ENCODE results near the gene GARRE1.
A peak's percentile ranks its signal among the peaks of the same experiment; 100 is the strongest.

The GARRE1 gene

DNA sequence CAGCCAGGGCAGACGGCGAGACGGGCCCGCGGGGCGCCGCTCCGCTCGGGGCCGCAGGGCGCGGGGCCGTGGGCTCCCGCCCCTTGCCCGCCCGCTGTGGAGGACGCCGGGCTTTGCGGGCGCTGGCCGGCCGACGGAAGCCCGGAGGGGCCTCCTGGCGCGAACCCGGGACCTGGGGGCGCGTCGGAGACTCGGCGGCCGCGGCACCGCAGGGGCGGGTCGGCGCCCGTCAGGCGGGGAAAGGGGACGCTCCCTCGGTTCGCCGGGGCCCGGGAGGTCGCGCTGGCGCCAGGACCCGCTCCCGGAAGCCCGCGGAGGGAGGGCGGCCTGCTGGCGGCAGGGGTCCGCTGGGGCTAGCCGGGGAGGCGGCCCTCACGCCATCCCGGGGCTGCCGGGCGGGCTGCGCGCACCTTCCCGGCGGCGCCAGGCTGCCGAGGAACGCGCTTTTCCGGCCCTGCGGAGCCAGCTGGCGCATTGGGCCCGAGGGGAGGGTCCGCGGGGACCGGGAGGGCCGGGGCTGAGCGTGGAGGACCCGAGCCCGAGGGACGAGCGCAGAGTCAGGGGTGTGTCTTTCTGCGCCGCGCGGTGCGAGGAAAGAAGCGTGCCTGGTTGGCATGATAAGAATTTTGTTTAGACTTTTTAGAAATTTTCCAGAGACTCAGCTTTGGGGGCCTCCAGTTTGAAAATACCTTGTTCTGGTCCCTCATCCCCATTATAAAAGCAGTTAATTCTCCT is 511 bp downstream of the GARRE1 start:
- TF ChIP-seq CTCF (IDR thresholded peaks at IDR 0.05; ENCODE audit: insufficient read depth, missing control alignments): no peak
- FAIRE-seq (no peak), DNase-seq (ENCODE audit: insufficient read length, low spot score) (peak; percentile 44)

GRCh38 chr19:34255546-34255945 is 1.2 kb downstream of the GARRE1 start:
- TF ChIP-seq CTCF (IDR thresholded peaks at IDR 0.05; ENCODE audit: insufficient read depth, missing control alignments): no peak
- DNase-seq (ENCODE audit: insufficient read length, low spot score) (no peak), FAIRE-seq (no peak)

DNA sequence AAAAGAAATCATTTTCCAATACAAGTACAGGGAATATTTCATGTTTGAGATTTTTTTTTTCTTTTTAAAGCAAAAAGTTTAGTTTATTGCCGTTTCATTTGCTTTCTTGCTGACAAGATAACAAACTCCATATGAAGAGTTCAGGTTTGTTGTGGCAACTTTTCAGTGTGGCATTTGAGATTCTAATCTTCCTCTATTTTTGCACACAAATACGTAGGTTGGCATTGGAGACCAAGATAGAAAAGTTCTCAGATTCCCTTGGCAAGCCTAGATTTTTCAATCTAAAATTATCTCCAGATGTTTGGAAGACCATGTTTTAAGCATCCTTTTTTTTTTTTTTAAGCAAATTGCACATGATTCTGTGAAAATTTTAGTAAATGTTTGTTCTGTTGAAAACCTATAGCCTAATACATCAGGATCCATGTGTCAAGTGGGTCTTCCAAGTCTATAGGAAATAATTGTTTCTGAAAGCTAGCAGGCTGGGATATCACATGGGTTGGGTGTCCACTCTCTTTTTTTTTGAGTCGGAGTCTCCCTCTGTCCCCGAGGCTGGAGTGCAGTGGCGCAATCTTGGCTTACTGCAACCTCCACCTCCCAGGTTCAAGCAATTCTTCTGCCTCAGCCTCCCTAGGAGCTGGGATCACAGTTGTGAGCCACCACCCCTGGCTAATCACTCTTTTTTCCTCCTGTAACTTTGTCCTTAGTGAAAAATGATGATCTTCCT is 2.6 kb downstream of the GARRE1 start:
- FAIRE-seq (no peak), DNase-seq (ENCODE audit: insufficient read length, low spot score) (no peak)
- TF ChIP-seq CTCF (IDR thresholded peaks at IDR 0.05; ENCODE audit: insufficient read depth, missing control alignments): no peak

DNA sequence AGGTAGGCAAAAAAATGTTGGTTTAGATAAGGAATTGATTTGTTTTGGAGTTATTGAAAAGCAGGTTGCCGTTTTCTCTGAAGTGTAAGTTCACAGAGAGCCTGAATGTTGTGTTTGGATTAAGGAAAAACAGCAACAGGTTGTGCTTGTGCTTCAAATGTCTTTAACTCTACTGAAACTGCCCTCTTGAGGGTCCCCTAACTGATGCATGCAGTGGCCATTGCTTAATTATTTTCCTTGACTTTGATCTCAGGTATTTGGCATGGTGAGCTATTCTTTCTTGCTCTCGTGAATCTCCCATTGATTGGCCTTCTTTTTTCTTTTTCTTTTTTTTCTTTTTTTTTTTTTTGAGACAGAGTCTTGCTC is 3.2 kb downstream of the GARRE1 start:
- no peak for DNase-seq (ENCODE audit: insufficient read length, low spot score)
- FAIRE-seq: no peak
- TF ChIP-seq CTCF (IDR thresholded peaks at IDR 0.05; ENCODE audit: insufficient read depth, missing control alignments): no peak

DNA sequence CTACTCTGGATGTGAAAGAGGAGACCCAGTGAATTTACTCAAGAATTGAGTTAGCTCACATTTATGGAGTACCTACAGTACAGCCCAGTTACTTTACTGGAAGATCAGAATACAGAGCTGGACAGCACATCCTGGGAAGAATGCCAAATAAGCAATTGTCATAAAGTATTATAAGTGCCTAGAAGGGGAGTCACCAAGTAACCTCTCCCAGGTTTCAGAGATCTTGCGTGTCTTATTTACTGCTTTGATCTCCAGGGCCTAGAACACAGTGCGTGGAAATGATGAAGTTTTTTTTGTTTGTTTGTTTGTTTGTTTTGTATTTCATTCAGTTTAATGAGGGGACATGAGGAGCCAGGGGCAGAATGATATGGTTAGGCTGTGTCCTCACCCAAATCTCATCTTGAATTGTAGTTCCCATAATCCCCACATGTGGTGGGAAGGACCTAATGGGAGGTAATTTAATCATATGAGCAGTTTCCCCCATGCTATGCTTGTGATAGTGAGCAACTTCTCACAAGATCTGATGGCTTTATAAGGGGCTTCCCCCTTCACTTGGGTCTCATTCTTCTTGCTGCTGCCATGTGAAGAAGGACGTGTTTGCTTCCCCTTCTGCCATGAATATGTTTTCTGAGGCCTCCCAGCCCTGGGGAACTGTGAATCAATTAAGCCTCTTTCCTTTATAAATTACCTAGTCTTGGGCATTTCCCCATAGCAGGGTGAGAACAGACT is 5.2 kb downstream of the GARRE1 start:
- FAIRE-seq: no peak
- no peak for DNase-seq (ENCODE audit: insufficient read length, low spot score)
- TF ChIP-seq CTCF (IDR thresholded peaks at IDR 0.05; ENCODE audit: insufficient read depth, missing control alignments): no peak

DNA sequence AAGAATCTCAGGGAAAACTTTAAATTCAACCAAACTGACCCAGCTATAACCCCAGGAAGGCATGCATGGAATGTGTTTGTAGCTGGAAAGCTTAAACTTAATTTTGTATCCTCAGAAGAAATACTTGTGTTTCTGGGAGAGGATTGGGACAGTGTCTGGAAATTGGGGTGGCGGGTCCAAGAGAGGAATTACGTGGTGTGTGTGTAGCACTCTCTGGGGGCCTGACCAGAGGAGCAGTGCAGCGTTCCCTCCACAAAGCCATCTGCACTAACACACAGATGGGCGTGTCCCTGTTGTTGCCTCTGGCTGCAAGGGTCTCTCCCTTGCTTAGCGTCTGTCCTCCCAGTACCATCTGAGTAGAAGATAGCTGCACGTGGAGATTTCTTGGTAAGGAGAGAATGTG is 6.4 kb downstream of the GARRE1 start:
- peak; percentile 36 for DNase-seq (ENCODE audit: insufficient read length, low spot score)
- TF ChIP-seq CTCF (IDR thresholded peaks at IDR 0.05; ENCODE audit: insufficient read depth, missing control alignments): no peak
- no peak for FAIRE-seq
